ENCODE measurements around the gene CCBE1. TPM values are rescaled to one million over a fixed set of nuclear protein-coding genes. Genes with fewer than 3 reads are reported as not detected.

The CCBE1 gene
- total RNA-seq, 1 donor from 2014 or later: 2.4 TPM

- DNase-seq (ENCODE audit: low spot score): peak; percentile 67
These were observed 198.6 kb downstream of the CCBE1 start for GRCh38 chr18:59498506-59499086.

GRCh38 chr18:59492756-59493421 is 204.3 kb downstream of the CCBE1 start:
- DNase-seq (ENCODE audit: low spot score): no peak

GRCh38 chr18:59488899-59489298 is 208.3 kb downstream of the CCBE1 start:
- DNase-seq (ENCODE audit: low spot score): no peak

- DNase-seq (ENCODE audit: low spot score): no peak
These were observed 211.8 kb downstream of the CCBE1 start for GRCh38 chr18:59485382-59485781.

GRCh38 chr18:59484561-59485328 is 212.5 kb downstream of the CCBE1 start:
- DNase-seq (ENCODE audit: low spot score): no peak

- DNase-seq (ENCODE audit: low spot score): no peak
These were observed 213.1 kb downstream of the CCBE1 start for GRCh38 chr18:59484131-59484530.

- DNase-seq (ENCODE audit: low spot score): no peak
These were observed 215.8 kb downstream of the CCBE1 start for GRCh38 chr18:59481436-59481835.

GRCh38 chr18:59479776-59480175 is 217.4 kb downstream of the CCBE1 start:
- no peak for DNase-seq (ENCODE audit: low spot score)

- no peak for DNase-seq (ENCODE audit: low spot score)
These were observed 218.6 kb downstream of the CCBE1 start for GRCh38 chr18:59478591-59478990.

- DNase-seq (ENCODE audit: low spot score): no peak
These were observed 219.4 kb downstream of the CCBE1 start for GRCh38 chr18:59477849-59478248.

GRCh38 chr18:59470561-59471121 is 226.6 kb downstream of the CCBE1 start:
- DNase-seq (ENCODE audit: low spot score): no peak

- DNase-seq (ENCODE audit: low spot score): no peak
These were observed 227.6 kb downstream of the CCBE1 start for GRCh38 chr18:59469463-59470180.

- DNase-seq (ENCODE audit: low spot score): no peak
These were observed 228.4 kb downstream of the CCBE1 start for GRCh38 chr18:59468821-59469220.

- DNase-seq (ENCODE audit: low spot score): no peak
These were observed 229.7 kb downstream of the CCBE1 start for GRCh38 chr18:59467497-59467896.

GRCh38 chr18:59466980-59467379 is 230.2 kb downstream of the CCBE1 start:
- DNase-seq (ENCODE audit: low spot score): no peak

GRCh38 chr18:59464486-59464885 is 232.7 kb downstream of the CCBE1 start:
- no peak for DNase-seq (ENCODE audit: low spot score)

GRCh38 chr18:59461171-59461570 is 236.1 kb downstream of the CCBE1 start:
- no peak for DNase-seq (ENCODE audit: low spot score)

- no peak for DNase-seq (ENCODE audit: low spot score)
These were observed 237.2 kb downstream of the CCBE1 start for GRCh38 chr18:59460072-59460420.

GRCh38 chr18:59459369-59460071 is 237.7 kb downstream of the CCBE1 start:
- DNase-seq (ENCODE audit: low spot score): peak; percentile 19

GRCh38 chr18:59458575-59458974 is 238.6 kb downstream of the CCBE1 start:
- no peak for DNase-seq (ENCODE audit: low spot score)

GRCh38 chr18:59456657-59457056 is 240.6 kb downstream of the CCBE1 start:
- DNase-seq (ENCODE audit: low spot score): no peak

Data from umbilical cord (tissue), 2 donors.